Fibroblast of upper back skin (primary cell): ENCODE data around the gene SPTLC3.

Experiments used
- DNase-seq: peaks from one replicate; pipeline ENCODE4 v3.0.0-alpha.2; 2013

The SPTLC3 gene

GRCh38 chr20:12987261-12987660 is 21.5 kb upstream of the SPTLC3 start:
- DNase-seq = no peak

GRCh38 chr20:12989586-12990115 is 19.1 kb upstream of the SPTLC3 start:
- DNase-seq = no peak

DNA sequence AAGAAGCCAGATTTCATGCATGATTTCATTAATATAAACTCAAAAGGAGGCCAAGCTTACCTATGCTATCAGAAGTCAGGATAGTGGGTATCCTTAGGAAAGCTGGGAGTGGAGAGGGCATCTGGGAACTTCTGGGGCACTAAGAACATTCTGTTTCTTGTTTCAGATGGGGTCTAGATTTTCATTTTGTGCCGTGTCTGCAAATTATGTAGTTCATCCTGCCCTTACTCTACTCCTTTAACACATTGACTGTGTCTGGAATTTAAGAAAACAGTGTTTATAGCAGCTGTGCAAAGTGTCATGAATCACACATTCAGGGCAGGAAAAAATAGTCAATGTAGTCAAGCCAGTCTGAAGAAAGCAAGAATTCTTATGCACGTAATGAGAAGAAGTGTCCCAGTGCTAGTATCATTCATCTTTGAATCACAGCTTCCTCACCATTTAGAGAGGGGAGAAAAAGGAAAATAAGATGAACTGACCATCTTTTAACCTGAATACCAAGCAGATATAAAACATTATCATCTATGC is 11.6 kb upstream of the SPTLC3 start:
- DNase-seq = no peak

- no peak for DNase-seq
Measured at GRCh38 chr20:12998046-12998445, 10.7 kb upstream of the SPTLC3 start.

GRCh38 chr20:12999201-12999600 is 9.6 kb upstream of the SPTLC3 start:
- no peak for DNase-seq

DNA sequence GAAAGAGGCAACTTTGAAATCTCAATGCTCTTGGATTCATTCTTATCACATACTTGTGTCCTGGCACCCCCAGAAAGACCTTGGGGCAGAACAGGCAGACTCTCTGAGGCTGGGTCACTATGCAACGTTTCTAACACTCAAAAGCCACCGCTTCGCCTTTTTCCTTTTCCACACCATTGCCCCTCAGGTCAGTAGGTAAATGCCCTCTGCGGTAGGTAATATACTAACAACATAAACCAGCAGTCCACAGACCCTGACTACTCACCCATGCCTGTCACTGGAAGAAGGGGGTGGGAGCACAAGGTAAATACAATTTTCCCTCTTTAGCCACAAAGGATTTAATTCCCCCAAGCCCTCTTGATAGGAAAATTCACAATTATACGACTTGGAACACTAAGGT is 6.5 kb upstream of the SPTLC3 start:
- no peak for DNase-seq

- DNase-seq = peak; percentile 78
Measured at GRCh38 chr20:13006825-13007224, 1.9 kb upstream of the SPTLC3 start.

DNA sequence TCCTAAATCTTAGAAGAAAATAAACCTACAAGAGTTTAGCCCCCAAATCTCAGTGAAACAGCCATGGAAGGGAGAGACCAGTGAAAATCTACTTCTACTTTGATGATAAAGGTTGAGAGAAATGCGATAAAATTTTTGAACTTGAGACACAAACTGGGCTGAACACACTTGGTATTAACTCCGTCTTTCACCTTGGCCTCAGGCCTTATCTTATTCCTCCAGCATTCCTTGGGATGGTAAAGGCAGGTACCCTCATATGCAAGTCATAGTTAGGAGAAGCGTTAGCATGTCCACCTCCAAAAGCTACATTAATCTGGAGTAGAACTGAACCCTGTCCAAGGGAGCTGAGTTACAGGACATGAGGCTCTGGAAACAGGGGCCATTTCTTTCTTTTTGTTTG is 1.2 kb upstream of the SPTLC3 start:
- DNase-seq = no peak

- peak; percentile 94 for DNase-seq
Measured at GRCh38 chr20:13009682-13010406, 1.1 kb downstream of the SPTLC3 start.

DNA sequence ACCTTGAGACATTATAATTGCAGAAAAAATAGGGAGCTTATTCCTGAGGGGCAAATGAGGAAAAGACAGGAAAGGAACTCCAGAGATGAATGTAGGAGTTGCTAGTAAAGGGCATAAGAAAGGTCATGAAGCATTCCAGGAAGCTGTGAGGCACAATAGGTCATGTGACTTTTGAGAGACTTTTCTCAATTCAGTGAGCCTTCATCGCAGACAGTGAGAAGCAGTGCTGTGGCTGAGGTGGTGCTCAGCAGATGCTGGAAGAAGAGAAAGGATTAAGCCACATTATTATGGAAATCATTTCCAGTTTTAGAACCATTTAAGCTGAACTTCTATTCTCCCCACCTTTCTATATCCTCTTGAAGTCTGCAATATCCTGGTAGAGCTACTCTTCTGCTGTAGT is 4.1 kb downstream of the SPTLC3 start:
- DNase-seq = no peak

DNA sequence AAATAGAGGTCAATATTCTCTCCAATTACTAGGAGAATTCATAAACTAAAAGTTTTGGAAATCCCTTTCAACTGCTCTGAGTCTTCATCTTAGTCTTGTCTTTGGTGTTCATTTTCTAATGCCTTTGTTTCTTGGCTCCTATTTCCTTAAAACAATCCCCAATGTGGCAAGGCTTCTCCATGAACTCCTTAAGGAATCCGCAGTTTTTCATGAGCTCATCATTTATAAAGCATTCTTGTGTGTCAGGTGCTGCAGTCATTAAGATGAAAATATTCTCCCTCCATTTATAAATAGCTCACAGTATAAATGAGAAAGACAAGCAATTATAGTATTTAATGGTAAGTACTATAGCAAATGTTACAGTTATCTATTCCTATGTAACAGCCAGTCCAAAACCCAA is 4.6 kb downstream of the SPTLC3 start:
- DNase-seq = no peak

DNA sequence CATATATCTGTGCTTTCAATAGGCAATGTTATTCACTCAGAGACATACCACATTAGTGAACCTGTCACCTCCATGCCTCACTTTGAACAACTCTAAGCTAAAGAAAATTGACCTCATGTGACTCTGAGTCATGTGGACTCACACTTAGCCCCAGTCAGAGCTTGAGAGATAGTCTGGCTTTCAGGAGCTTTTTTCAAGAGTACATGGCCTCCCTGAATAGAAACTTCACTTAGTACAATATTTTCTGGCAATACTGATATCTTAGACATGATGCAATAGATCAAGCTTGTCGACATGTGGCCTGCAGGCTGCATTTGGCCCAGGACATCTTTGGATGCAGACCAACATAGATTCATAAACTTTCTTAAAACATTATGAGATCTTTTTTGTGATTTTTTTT is 8.5 kb downstream of the SPTLC3 start:
- DNase-seq = peak; percentile 51

DNA sequence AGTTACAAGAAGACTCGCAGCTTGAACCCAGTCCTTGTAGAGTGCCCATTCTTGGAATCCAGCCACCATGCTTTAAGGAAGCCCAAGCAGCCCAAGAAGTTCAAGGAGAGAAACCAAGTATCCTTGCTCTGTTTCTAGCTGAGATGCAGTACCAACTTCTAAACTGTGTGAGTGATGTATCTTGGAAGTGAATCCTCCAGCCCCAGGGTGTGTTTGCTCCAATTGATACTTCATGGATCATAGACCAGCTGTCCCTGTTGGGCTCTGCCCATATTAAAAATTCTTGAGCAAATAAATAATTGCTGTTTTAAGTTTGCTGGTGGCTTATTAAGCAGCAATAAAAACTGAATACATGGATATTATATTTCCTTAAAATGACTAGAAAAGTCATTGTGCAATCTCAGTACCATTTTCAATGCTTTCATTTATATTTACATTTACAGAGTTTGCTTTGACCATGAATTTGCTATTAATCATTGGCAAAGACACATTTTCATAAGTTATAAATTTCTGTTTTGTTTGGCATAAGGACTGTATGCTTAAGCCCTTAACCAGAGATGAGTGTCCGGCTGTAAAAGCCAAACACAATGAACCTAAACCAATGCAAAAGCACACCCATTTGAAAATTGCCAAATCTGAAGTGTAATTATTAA is 9.2 kb downstream of the SPTLC3 start:
- DNase-seq = no peak

- DNase-seq = no peak
Measured at GRCh38 chr20:13021205-13021970, 12.6 kb downstream of the SPTLC3 start.

GRCh38 chr20:13022401-13023155 is 13.8 kb downstream of the SPTLC3 start:
- peak; percentile 85 for DNase-seq

DNA sequence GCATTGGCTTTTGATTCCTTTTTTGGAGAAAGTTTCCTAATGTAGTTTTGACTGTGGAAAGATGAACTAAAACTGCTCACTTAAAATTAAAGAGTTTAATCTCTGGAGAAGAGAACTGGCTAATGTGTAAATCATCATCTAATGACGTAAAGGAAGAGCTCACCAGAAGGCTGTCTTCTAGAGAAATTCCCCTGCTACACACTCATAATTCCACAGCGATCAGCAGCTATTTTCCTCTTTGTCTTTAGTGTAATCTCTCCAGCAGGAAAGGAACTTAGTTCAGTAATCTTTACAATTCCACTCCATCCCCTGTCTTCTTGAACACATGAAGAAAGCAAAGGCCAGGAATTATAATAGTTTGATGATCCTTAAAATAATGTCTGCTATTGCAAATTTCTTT is 15.8 kb downstream of the SPTLC3 start:
- DNase-seq = peak; percentile 58

GRCh38 chr20:13025181-13025580 is 16.4 kb downstream of the SPTLC3 start:
- no peak for DNase-seq

- DNase-seq = peak; percentile 62
Measured at GRCh38 chr20:13028001-13028400, 19.2 kb downstream of the SPTLC3 start.

DNA sequence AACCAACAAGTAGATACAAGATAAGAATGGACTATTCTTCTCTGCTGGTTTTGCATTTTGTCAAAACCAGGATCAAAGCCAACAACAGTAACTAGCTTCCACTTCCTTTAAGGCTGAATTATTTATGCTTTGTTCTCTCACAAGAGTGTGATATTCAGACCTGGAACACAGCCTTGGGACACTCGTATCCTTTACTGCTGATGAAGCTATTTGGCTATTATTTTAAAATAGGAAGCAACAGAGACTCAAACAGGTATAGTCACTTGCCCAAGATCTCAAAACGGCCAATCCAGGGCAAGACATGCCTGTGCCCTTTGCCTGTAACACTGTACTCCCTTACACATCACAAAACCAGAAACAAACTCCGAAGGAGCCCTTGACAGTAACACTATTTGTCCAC is 19.9 kb downstream of the SPTLC3 start:
- no peak for DNase-seq

DNA sequence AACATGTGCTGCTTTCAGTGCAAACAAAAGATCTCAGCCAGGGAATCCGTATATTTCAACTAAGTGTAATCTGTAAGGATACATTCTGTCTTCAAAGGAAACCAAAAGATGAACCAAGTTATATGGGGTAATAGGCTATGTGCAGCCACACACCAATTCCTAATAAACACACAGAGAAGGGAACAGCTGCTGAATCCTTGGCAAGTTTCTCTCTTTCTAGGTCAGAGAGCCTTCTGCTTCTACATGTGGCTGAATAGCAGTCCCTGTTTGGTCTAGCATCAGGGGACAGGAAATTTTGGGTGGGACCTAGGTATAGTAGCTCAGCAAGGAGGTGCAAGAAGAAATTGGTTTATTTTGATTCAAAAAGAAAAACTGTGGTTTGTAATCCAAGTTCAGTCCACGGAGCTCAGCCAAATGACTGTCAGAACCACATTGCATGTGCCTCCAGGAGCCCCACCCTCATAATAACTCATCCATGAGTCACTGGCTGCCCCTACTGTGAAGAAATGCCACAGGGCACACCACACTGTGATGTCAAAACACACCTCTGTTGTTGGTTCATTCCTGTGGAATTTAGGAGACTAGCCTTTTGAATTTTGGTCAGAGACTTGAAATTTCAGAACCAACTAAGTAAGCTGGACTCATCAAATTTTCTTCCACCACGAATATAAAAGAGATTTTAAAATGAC is 21.1 kb downstream of the SPTLC3 start:
- DNase-seq = peak; percentile 95

DNA sequence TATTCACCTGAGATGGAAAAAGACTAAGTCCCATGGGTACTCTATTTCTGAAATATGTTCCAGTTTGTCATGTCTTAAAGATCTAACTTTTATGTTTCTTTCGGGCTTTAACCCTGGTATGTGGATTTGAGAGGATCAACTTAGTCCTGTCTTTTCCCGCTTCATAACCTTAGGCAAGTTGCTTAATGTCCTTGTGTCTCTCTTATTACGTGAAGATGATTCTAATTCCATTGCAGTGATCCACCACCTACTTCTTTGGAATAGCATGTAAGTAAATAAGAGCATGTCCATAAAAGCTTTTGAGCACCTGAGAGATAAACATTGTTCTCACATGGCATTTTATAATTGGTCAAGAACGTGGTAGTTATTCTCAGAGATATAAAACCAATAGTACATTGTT is 23.0 kb downstream of the SPTLC3 start:
- DNase-seq = no peak

- no peak for DNase-seq
Measured at GRCh38 chr20:13034115-13034514, 25.3 kb downstream of the SPTLC3 start.
